Stomach (tissue), 4 donors: ENCODE results near the gene EPHB1.

Experiments
- POLR2A ChIP-seq, 4 donors: fragments of 450-650 bp; IDR thresholded peaks; one replicate each; pipeline ENCODE4 v1.6.1; 2016; ENCODE audit warnings: antibody characterized with exemption in 4 of 4, control low read depth in 2 of 4, mild to moderate bottlenecking in 1 of 4, moderate library complexity in 1 of 4
- TF ChIP-seq, protein P1 (sequence below), 7 experiments: fragments of 450-650 bp in 4 of 7; fragments of 200-600 bp in 3 of 7; sonication (generic) in 3 of 7; IDR thresholded peaks; one replicate each; pipeline ENCODE4 v1.5.1; 2016 to 2019; ENCODE audit warnings: antibody characterized with exemption in 7 of 7, control low read depth in 2 of 7, mild to moderate bottlenecking in 1 of 7

GRCh38 chr3:135228201-135228600, 433.1 kb downstream of the EPHB1 start:
- TF ChIP-seq, protein P1, sequence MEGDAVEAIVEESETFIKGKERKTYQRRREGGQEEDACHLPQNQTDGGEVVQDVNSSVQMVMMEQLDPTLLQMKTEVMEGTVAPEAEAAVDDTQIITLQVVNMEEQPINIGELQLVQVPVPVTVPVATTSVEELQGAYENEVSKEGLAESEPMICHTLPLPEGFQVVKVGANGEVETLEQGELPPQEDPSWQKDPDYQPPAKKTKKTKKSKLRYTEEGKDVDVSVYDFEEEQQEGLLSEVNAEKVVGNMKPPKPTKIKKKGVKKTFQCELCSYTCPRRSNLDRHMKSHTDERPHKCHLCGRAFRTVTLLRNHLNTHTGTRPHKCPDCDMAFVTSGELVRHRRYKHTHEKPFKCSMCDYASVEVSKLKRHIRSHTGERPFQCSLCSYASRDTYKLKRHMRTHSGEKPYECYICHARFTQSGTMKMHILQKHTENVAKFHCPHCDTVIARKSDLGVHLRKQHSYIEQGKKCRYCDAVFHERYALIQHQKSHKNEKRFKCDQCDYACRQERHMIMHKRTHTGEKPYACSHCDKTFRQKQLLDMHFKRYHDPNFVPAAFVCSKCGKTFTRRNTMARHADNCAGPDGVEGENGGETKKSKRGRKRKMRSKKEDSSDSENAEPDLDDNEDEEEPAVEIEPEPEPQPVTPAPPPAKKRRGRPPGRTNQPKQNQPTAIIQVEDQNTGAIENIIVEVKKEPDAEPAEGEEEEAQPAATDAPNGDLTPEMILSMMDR (IDR thresholded peaks at IDR 0.05), result no peak
- TF ChIP-seq POLR2A (IDR thresholded peaks at IDR 0.05), result no peak
